Measurements from ENCODE around the gene PARD6G. TPM values are rescaled to one million over a fixed set of nuclear protein-coding genes. Genes with fewer than 3 reads are reported as not detected.
A peak's percentile ranks its signal among the peaks of the same experiment; 100 is the strongest.
"Not testable (repeated sequence)": the region's sequence is repeated elsewhere in the genome, so short reads cannot be mapped to it uniquely, and the experiment has no call there.

PARD6G gene
- total RNA-seq, 1 donor from 2014 or later: 1.7 TPM

- no peak for ATAC-seq (ENCODE audit: poor library complexity)
- no peak for DNase-seq
- intact Hi-C loops (cut with DNase I): no loop called here
These were observed 3.1 kb downstream of the PARD6G start for GRCh38 chr18:80244167-80244566.

DNA sequence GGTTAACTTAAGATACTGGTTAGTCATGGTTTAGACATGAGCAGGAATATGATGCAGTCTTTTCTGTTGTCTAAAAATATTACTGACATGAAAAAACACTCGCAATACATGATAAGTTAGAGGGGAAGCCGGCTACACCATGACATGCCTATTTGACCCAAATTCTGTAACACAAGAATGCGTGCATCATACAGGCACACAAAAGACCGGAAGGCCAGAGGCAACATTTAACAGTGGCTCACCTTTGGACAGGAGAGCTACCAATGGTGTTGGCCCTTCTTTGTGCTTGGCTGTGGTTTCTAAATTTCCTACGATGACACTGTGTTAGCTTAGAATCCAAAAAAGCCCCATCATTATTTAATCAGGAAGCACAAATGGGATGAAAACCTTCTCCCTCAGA lies 4.1 kb downstream of the PARD6G start:
- no peak for ATAC-seq (ENCODE audit: poor library complexity)
- intact Hi-C loops (cut with DNase I): no loop called here
- DNase-seq: no peak

DNA sequence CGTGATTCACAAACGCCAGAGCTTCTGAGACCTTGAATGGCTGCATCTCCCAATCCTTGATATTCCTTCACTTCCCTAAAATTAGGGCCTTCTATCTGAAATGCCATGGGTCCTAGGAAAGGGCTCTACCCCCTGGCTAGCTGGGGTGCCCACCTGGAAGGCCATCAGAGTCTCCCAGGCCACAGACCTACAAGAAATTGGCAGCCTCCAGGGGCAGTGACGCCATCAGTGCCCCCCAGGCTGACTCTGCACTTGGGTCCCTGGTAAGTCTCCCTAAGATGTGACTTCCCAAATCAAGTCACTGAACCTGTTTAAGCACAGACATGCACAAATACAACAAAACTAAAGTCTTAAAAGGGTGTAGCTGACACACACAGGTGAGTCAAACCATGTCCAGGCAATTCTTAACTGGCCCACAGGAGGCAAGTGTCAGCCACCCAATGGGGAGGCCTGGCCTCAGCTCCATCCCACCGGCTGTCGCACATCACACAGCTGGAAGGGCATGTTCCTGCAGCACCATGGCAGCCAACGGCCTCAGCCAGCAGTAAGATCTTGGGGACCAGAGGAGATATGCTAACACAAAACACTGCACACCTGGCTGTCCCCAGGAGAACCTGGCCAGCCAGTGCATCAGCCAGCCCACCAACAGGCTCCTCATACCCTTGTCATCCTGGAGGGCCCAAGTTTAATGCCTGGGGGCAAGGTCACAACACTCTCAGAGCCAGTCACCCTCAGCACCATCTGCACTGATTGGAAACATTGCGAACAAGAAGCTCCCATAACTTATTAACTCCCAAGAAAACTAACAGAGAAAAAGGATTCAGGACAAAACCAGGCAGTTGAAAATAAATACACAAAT lies 5.2 kb downstream of the PARD6G start:
- no peak for ATAC-seq (ENCODE audit: poor library complexity)
- no peak for DNase-seq
- intact Hi-C loops (cut with DNase I): no loop called here

GRCh38 chr18:80239830-80240229 lies 7.5 kb downstream of the PARD6G start:
- no peak for DNase-seq
- intact Hi-C loops (cut with DNase I): no loop called here
- ATAC-seq (ENCODE audit: poor library complexity): no peak

- ATAC-seq (ENCODE audit: poor library complexity) (no peak), DNase-seq (no peak)
- intact Hi-C loops (cut with DNase I): no loop called here
These were observed 8.6 kb downstream of the PARD6G start for GRCh38 chr18:80238651-80239260.

DNA sequence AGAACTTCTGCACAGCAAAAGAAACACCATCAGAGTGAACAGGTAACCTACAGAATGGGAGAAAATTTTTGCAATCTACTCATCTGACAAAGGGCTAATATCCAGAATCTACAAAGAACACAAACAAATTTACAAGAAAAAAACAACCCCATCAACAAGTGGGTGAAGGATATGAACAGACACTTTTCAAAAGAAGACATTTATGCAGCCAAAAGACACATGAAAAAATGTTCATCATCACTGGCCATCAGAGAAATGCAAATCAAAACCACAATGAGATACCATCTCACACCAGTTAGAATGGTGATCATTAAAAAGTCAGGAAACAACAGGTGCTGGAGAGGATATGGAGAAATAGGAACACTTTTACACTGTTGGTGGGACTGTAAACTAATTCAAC lies 9.8 kb downstream of the PARD6G start:
- ATAC-seq (ENCODE audit: poor library complexity); intact Hi-C loops (cut with DNase I); DNase-seq: not testable (repeated sequence)

- no peak for DNase-seq
- no peak for ATAC-seq (ENCODE audit: poor library complexity)
- intact Hi-C loops (cut with DNase I): no loop called here
These were observed 12.9 kb downstream of the PARD6G start for GRCh38 chr18:80234398-80234797.

DNA sequence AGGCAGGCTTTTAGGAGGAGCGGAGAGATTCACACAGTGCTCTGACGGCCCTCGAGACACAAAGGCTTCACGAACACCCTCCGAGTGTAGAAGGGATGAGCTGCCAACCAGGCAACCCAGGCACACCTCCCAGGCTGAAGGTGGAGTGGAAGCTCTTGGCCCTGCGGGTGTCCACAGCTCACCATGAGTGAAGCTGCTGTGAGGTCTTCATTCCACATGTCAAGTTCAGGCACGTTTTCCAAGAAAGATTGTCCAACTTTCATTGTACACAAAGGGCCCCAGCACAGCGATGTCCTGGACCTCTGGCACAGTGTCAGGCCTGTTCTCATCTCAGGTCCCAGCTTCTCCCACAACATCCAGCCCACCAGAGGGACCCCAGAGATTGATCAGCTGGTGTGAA lies 13.4 kb downstream of the PARD6G start:
- no peak for DNase-seq

GRCh38 chr18:80233201-80233835 lies 14.0 kb downstream of the PARD6G start:
- no peak for DNase-seq
- no peak for ATAC-seq (ENCODE audit: poor library complexity)
- intact Hi-C loops (cut with DNase I): no loop called here

More for the DNA sequence above, 13.4 kb downstream of the PARD6G start:
- ATAC-seq (ENCODE audit: poor library complexity): no peak
- intact Hi-C loops (cut with DNase I): no loop called here

GRCh38 chr18:80232710-80233109 lies 14.6 kb downstream of the PARD6G start:
- intact Hi-C loops (cut with DNase I): no loop called here
- DNase-seq (no peak), ATAC-seq (ENCODE audit: poor library complexity) (no peak)

GRCh38 chr18:80232030-80232429 lies 15.3 kb downstream of the PARD6G start:
- intact Hi-C loops (cut with DNase I): no loop called here
- no peak for ATAC-seq (ENCODE audit: poor library complexity)
- no peak for DNase-seq

- intact Hi-C loops (cut with DNase I): no loop called here
- DNase-seq (no peak), ATAC-seq (ENCODE audit: poor library complexity) (no peak)
These were observed 15.7 kb downstream of the PARD6G start for GRCh38 chr18:80231616-80232015.

DNA sequence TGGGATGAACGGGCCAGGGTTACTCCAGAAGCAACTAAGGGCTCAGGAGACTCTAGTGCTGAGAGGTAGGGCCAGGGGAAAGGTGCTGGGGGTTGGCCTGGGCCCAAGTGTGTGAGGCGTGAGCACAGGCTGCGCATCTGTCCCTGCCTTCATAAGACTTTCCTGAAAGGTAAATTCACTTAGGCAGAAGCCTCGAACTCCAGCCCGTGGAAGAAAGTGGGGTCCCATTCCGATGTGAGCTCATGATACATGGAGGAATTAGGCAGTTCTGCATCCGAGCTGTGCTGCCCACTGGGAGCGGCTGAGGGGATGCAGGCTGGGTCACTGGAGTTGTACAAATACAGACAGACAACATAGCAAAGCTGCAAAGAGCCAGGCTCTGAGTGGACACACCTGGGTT lies 16.2 kb downstream of the PARD6G start:
- DNase-seq: no peak

DNA sequence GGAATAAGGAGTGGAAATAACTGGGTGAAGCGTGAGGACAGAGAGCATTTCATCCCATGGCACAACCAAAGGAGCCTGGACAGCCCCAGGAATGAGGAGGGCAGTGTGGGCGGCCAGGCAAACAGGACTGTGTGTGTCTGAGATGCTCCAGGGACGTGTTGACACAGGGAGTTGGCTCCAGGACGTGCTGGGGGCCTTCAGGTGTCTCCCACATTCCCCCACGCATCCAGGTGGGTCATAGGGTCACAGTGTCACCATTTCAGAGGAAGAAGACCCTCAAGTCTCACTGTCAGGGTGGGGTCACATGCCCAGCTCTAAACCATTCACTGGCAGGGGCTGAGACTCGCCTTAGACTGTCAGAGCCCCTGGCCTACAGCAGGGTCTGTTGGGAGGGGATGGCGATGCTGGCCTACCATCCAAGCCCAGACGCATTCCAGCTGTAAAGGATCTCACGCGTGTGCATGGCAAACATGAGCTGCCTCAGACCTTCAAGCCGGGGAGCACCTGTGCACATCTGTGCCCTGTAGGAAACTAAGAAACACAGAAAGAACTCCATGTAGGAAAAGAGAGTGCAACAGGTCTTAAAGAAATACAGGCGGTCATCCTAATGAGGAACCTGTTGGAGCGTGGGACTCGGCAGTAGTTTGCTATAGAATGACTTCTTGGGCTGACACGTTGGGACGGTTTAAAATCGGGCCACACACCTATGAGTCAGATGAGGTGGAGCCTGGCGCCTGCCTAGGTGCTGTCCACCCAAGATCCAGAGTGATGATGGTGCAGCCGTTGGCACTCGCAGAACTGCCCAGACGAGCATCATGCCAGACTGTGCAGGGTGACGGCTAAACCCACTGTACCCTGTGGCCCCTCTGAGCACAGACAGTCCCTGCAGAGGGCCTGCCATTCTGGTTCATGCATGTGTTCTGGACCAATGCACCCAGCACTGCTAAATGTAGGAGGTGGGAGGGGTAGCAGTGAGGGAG lies 17.3 kb downstream of the PARD6G start:
- no peak for DNase-seq
- intact Hi-C loops (cut with DNase I): no loop called here
- ATAC-seq (ENCODE audit: poor library complexity): no peak

More for the DNA sequence above, 16.2 kb downstream of the PARD6G start:
- no peak for ATAC-seq (ENCODE audit: poor library complexity)
- intact Hi-C loops (cut with DNase I): no loop called here

DNA sequence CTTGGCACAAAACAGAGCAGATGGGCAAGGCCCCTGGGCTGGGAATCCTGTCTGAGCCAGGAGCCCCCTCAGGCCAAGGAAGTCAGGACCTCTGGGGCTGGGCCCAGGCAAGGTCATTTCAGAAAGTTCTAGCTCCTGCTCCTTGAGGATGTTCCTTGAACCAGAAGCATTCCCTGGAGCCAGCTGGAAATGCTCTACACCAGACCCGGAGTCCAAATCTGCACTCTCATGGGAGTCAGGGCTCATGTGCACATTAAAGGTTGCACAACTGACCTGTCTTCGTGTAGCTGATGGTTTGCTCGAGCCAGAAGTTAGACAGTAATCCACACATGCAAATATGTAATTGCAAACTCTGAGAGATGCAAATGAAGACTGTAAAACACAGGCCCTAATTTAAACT lies 18.0 kb downstream of the PARD6G start:
- DNase-seq (no peak), ATAC-seq (ENCODE audit: poor library complexity) (peak; percentile 22)
- intact Hi-C loops (cut with DNase I): no loop called here

GRCh38 chr18:80228051-80228848 lies 19.1 kb downstream of the PARD6G start:
- intact Hi-C loops (cut with DNase I): no loop called here
- DNase-seq (no peak), ATAC-seq (ENCODE audit: poor library complexity) (no peak)

GRCh38 chr18:80227472-80227871 lies 19.8 kb downstream of the PARD6G start:
- no peak for DNase-seq
- intact Hi-C loops (cut with DNase I): no loop called here

GRCh38 chr18:80225685-80226084 lies 21.6 kb downstream of the PARD6G start:
- no peak for DNase-seq
- intact Hi-C loops (cut with DNase I): no loop called here
- no peak for ATAC-seq (ENCODE audit: poor library complexity)

More at GRCh38 chr18:80227472-80227871, 19.8 kb downstream of the PARD6G start:
- no peak for ATAC-seq (ENCODE audit: poor library complexity)

Data from Right ventricle myocardium superior (tissue), 1 donor.